Measurements from ENCODE around the gene CD200R1L.
"Not testable (repeated sequence)": the region's sequence is repeated elsewhere in the genome, so short reads cannot be mapped to it uniquely, and the experiment has no call there.

The CD200R1L gene, protein sequence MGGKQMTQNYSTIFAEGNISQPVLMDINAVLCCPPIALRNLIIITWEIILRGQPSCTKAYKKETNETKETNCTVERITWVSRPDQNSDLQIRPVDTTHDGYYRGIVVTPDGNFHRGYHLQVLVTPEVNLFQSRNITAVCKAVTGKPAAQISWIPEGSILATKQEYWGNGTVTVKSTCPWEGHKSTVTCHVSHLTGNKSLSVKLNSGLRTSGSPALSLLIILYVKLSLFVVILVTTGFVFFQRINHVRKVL

DNA sequence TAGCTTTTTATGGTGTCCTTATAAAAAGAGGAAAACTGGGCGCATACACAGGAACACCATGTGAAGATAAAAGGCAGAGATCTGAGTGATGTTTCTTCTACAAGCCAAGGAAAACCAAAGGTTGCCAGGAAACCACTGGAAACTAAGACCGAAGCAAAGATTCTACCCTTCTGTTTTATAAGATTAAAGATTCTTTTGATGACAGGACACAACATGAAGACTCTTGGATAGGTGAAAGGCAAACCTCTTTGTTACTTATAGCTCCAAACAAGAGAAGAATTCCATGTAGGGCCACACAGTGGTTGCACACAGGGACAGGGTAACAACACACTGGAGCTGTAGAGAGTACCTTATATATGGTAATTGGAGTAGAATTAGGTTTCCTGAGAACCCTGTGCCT, at the start of gene CD200R1L:
CD200R1L (minus strand) TSS at position 101 of the 400 bp plus-strand sequence. CDS start 17,497 bp downstream, outside the sequence.
- DNase-seq (ENCODE audit: extremely low read depth in 1 of 2, low read depth in 1 of 2): no peak

DNA sequence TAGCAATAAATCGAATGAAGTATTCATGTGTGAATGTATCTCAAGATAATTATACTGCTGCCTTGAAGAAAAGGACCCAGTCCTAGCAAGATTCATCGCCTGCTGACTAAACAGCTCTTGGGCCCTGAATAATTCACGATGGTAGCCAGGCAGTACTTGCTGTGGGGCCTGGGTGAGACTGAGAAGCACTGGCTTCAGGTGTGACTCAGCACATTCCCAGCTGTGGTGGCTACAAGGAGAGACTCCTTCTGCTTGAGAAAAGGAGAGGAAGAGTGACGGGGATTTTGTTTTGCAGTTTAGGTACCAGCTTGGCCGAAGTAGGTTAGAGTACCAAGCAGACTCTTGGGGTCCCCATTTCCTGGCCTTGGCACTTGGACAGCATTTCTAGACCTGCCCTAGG, 47.6 kb upstream of the CD200R1L start:
- no peak for DNase-seq (ENCODE audit: extremely low read depth in 1 of 2, low read depth in 1 of 2)

DNA sequence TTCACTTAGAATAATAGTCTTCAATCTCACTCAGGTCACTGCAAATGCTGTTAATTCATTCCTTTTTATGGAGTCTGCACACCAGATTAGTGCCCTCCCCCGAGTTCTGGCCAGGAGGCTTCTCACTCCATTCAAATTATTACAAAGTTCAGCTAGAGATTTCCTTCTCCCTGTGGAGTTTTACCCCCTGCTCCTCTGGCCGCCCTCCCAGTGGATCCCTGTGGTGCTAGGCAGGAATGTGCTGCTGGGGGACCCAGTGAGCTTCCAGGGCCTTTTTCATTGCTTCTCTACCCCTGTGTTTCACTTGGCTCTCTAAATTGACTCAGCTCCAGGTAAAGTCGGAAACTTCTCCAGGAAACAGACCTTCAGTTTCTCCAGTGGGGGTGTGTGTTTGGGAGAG, 42.7 kb upstream of the CD200R1L start:
- no peak for DNase-seq (ENCODE audit: extremely low read depth in 1 of 2, low read depth in 1 of 2)

DNA sequence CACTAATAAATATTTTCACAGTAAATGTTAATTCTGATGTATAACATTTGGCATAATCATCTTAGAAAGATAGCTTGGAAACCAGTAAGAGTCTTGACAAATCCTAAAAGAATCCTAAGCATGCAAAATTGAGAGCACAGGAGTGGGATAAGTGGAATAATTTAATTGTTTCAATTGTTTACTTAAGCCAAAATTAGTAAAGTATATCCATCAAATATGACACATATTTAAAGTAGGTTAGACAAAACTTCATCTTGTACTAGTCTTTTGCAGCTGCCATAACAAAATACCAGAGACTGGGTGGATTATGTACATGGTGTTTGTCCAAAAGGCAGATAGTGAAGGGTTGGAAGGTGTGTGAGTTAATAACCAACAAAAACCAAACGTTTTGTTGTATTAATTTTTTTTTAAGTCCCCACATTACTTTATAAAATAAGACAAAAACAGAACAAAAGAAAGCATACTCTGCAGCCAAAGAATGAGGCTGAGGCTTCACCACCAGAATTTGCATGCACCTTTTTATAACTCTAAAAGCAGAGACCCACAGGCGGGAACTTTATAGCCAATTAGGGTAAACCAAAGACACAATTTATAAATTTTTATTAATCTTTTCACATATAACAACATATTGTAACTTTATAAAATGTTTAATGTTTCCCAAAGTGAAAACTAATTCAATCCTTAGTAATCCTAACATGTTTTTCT, 41.9 kb upstream of the CD200R1L start:
- DNase-seq (ENCODE audit: extremely low read depth in 1 of 2, low read depth in 1 of 2): no peak

DNA sequence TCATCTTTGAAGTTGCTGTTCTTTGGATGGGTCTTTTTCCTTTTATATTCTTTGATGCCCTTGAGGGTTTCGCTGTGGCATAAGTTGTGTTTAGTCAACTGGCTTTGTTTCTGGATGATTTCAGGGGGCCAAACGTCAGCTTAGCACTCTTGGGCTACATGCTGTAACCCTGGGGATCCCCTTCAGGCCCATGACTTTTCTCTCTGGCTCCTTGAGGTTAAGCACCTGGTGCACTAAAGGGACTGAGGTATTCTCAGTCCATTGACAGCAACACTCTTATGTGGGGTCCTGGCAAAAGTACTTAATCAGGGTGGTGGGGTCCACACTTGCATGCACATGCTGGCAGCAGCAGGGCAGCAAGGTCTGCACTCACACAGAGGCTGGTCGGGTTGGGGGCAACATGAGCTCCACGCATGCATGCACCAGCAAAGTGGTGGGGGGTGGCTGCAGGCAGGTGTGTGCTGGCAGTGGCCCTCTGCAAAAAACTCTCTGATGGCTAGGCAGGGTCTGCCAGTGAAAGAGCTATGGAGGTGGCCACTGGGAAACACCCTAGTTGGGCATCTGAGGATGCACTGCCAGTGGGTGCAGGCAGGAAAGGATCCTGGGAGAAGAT, 38.1 kb upstream of the CD200R1L start:
- DNase-seq (ENCODE audit: extremely low read depth in 1 of 2, low read depth in 1 of 2): no peak

DNA sequence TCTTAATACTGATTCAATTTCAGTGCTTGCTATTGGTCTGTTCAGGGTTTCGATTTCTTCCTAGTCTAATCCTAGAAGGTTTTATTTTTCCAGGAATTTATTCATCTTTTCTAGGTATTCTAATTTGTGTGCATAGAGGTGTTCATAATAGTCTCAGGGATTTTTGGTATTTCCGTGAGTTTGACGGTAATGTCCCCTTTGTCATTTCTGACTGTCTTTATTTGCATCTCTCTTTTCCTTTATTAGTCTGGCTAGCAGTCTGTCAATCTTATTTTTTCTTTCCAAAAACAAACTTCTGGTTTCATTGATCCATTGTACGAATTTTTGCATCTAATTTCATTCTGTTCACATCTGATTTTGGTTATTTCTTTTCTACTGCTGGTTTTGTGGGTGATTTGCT, 35.2 kb upstream of the CD200R1L start:
- DNase-seq (ENCODE audit: extremely low read depth in 1 of 2, low read depth in 1 of 2): no peak

DNA sequence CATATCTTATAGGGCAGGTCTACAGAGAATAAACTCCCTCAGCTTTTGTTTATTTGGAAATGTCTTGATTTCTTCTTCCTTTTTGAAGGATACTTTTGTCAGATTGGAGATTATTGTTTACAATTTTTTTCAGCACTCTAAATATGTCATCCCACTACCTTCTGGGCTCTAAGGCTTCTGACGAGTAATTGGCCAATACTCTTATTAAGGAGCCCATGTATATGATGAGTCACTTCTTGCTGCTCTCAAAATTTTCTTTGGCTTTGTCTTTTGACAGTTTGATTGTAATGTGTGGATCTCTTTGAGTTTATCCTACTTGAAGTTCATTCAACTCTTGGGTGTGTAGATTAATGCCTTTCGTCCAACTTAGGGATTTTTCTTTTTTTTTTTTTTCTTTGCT, 28.9 kb upstream of the CD200R1L start:
- no peak for DNase-seq (ENCODE audit: extremely low read depth in 1 of 2, low read depth in 1 of 2)

DNA sequence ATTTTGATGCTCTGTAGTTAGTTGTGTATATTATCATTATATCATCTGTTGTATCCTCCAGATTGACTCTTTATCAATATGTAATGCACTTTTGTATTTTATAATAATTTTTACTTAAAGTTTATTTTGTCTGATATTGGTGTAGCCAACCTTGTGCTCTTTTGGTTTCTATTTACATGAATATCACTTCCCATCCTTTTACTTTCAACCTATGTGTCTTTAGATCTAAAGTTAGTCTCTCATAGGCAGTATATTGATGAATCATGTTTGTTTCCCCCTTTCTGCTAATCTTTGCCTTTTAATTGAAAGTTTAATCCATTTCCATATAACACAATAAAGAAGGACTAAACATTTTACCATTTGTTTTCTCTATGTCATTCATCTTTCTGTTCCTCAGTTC, 28.1 kb upstream of the CD200R1L start:
- DNase-seq (ENCODE audit: extremely low read depth in 1 of 2, low read depth in 1 of 2): no peak

DNA sequence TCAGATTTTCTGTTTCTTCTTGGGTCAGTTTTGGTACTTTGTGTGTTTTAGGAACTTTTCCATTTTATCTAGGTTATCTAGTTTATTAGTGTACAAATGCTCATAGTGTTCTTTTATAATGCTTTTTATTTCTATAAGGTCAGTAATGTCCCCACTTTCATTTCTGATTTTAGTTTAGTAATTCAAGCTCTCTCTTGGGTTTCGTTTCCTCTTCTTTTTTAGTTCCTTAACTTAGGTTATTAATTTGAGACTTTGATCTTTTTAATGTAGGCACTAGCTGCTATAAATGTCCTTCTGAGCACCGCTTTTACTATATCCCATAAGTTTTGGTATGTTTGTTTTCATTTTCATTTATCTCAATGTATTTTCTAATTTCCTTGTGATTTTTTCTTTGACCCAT, 27.0 kb upstream of the CD200R1L start:
- no peak for DNase-seq (ENCODE audit: extremely low read depth in 1 of 2, low read depth in 1 of 2)

DNA sequence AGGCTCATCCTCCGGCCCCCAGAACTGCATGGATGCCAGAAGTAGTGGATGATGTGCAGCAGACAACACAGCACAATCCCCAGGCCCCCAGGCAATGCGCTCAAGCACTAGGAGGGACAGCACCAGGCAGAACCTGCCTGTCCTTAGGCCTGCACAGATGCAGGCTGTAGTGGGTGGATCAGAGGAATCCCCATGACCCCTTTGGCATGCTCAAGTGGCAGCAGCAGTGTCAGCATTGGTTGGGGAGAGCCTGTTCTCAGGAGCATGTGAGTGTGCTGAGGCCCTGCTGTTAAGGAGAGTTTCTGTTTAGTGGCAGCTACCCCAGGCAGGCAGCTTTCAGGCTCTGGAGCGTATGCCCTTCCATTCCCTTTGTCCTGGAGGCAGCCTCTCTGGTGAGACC, 25.1 kb upstream of the CD200R1L start:
- DNase-seq (ENCODE audit: extremely low read depth in 1 of 2, low read depth in 1 of 2): no peak

DNA sequence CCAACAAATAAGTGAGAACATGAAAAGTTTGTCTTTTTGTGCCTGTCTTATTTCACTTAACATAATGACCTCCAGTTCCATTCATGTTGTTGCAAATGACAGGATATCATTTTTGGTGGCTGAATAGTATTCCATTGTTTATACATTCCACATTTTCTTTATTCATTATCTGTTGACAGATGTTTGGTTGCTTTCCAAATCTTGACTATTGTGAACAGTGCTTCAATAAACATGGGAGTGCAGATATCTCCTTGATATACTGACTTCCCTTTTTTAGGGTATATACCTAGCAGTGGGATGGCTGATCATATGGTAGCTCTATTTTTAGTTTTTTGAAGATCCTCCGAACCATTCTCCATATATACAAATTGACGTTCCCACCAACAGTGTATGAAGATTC, 19.1 kb upstream of the CD200R1L start:
- DNase-seq (ENCODE audit: extremely low read depth in 1 of 2, low read depth in 1 of 2): no peak

DNA sequence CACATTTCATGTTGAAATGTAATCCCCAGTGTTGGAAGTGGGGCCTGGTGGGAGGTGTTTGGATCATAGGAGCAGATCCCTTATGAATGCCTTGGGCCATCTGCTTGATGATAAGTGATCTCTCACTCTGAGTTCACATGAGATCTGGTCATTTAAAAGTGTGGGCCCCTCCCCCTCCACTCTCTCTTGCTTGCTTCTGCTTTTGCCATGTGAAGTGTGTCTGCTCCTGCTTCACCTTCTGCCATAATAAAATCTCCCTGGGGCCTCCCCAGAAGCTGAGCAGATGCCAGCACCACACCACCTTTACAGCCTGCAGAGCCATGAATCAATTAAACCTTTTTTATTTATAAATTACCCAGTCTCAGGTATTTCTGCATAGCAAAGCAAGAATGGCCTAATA, 14.2 kb upstream of the CD200R1L start:
- no peak for DNase-seq (ENCODE audit: extremely low read depth in 1 of 2, low read depth in 1 of 2)

DNA sequence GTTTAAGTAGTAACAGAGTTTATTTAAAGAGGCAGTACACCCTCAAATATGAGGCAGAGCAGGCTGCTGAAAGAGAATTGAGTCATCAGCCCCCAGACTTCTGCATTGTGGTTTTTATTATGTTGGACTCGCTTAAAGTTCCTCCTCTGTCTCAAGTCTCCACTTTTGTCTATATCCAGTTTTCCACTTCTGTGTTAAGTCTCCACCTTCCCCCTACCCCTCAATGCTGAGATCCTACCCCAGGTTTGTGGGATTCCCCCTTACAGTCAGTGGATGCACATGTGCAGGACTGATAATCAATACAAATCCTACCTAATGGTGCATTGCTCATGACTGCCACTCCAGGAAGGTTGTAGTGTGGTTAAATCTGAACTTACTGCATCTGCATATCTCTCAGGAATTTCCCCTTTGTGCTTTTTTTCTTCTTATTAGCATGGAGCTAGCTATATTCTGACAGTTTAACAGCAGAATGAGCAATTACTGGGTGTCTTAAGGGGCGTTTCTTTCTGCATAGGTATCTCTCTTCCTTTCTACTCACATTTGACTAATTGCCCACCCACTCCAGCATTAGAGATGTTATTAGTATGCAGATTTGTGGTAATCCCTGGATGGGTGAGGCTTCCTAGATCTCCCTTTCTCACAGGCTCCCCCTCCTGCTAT, 11.9 kb upstream of the CD200R1L start:
- DNase-seq (ENCODE audit: extremely low read depth in 1 of 2, low read depth in 1 of 2): no peak

DNA sequence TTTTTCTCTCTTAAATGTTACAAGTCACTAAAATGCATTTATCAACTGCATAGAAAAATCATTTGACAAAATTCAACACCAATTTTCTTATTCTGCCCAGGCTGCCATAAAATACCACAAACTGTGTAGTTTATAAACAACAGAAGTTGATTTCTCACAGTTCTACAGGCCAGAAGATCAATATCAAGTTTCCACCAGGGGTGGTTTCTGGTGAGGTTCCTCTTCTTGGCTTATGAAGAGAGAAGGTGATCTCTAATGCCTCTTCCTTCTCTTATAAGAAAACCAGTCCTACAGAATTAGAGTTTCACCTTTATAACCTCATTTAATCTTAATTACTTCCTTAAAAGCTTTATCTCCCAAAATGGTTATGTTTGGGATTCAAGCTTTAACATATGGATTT, 10.9 kb upstream of the CD200R1L start:
- DNase-seq (ENCODE audit: extremely low read depth in 1 of 2, low read depth in 1 of 2): no peak

DNA sequence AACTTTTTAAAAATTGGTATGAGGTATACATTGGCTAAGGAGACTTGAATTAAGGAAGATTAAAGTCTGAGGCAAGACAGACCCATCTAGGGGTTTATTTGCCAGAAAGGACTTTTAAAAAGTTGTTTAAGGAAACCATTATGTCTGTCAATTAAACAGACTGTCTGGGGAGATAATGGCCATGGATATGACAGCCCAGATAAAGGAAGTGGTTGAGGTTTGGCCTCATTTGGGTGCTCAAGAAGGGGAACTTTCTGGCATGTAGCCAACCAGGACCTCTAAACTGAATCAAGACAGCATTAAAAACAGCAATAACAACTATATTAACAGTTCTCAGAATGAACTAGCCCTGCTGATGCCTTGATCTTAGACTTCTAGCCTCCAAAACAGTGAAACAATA, 9.9 kb upstream of the CD200R1L start:
- no peak for DNase-seq (ENCODE audit: extremely low read depth in 1 of 2, low read depth in 1 of 2)

DNA sequence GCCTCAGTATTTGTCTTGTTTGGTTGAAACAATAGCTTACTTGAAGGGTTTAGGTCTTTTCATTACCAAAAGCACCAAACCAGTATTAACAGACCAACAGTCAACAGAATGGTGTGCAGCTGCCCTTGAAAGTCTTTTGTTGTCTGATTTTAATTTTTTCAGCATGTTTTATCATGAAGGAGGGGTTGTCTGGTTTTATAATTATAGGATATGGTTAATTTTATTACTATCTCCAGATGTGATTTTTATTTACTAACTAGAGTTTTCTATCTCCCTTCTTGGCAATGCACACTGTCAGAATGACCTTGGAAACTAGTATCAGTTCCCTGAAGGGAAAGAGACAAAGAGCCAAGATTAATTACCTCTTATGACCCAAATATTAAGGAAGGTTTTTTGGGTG, 9.2 kb upstream of the CD200R1L start:
- DNase-seq (ENCODE audit: extremely low read depth in 1 of 2, low read depth in 1 of 2): no peak

DNA sequence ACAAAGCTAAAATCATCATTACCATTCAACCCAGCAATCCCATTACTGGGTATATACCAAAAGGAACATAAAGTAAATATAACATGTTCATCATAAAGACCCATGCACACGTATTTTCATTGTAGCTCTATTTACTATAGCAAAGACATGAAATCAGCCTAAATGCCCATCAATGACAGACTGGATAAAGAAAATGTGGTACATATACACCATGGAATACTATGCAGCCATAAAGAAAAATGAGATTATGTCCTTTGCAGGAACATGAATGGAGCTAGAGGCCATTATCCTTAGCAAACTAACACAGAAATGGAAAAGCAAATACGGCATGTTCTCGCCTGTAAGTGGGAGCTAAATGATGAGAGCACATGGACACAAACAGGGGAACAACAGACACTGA, 8.4 kb upstream of the CD200R1L start:
- not testable (repeated sequence) for DNase-seq (ENCODE audit: extremely low read depth in 1 of 2, low read depth in 1 of 2)

DNA sequence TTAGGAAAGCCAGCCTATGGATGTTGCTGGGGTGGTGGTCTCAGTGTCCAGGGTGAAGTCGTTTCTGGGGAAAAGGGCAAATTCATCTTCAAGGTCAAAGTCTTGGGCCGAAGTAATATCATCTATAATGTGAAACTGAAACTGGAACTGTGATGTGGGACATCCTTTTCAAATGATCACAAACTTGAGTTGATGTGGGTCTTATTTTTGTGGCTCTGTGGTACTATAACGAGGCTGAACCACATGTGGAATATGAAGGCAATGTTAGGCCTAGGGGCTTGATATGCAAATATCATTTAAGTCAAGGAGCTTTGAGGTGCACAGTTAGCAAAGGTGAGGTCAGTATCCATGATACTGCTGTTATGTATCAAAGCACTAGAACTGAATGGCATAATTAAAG, 1.5 kb upstream of the CD200R1L start:
- DNase-seq (ENCODE audit: extremely low read depth in 1 of 2, low read depth in 1 of 2): no peak

DNA sequence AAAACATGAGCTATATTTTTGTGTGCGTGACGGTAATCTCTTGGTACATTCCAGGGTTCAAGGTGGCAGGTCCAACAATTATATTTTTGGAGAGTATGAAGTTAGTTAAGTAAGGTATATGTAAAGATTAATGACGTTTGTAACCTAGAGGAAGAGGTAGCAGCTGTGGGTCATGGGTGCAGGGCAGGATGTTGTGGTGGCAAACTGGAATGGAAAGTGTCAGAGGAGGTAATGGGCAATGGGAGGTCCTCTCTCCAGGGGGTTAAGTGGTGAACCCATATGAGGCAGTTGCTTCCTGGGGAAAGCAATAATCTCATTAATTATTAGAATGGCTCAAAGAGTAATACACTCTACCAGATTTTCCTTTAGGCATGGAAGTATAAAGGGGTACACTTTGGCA, 1.0 kb upstream of the CD200R1L start:
- no peak for DNase-seq (ENCODE audit: extremely low read depth in 1 of 2, low read depth in 1 of 2)

DNA sequence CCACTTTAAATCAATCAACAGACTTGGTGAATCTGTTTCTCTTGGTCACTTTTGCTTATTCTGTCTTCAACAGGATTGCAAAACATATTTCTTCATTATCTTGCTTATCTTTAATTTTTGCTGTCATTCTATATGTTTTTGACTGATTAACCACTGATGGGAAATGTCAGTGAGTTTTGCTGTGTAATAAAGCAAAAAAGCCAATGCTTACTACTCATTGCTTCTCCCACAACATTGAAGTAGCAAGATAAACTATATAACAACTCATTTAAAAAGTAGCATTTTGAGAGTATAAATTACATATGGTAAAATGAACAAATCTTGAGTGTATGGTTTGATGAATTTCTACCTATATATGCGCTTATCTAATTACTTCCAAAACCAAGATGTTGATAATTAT, 892 bp downstream of the CD200R1L start:
- DNase-seq (ENCODE audit: extremely low read depth in 1 of 2, low read depth in 1 of 2): no peak

DNA sequence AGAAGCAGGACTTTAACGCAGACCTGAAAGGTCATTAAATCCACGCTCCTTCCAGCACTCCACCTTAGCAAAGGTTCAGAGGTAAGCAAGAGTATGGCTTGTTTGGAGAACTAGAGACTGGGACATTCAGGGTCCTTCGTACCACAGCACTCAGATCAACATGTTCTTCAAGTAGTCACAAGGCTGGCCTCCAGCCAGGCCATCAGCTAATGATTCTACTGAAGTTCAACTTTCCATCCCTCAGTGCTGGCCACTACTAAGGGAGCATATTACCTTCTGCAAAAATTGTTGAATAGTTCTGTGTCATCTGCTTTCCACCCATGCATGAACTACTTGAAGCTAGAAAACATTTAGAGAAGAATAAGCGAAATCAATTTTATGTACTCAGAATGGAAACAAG, 17.6 kb downstream of the CD200R1L start:
- no peak for DNase-seq (ENCODE audit: extremely low read depth in 1 of 2, low read depth in 1 of 2)

Measured in stimulated activated CD8-positive, alpha-beta memory T cell treated with anti-CD3 and anti-CD28 coated beads, Interleukin-7, amount 100 ng/mL, for 48 hours (primary cell).